ENCODE measurements around the gene SBNO2.

Gene SBNO2

DNA sequence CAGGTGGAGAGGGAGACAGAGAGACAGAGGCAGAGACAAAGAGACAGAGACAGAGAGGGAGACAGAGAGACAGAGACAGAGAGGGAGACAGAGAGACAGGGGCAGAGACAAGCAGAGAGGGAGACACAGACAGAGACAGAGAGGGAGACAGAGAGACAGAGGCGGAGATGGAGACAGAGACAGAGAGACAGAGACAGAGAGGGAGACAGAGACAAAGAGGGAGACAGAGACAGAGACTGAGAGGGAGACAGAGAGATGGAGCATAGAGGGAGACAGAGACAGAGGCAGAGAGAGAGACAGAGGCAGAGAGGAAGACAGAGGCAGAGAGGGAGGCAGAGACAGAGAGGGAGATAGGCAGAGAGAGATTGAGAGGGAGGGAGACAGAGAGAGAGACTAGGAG, 29.3 kb downstream of the SBNO2 start:
- no peak for DNase-seq (ENCODE audit: low read depth)
- no peak overlapping the region for H3K4me3 ChIP-seq (ENCODE audit: low read depth, low read length)
- TF ChIP-seq, protein P1, sequence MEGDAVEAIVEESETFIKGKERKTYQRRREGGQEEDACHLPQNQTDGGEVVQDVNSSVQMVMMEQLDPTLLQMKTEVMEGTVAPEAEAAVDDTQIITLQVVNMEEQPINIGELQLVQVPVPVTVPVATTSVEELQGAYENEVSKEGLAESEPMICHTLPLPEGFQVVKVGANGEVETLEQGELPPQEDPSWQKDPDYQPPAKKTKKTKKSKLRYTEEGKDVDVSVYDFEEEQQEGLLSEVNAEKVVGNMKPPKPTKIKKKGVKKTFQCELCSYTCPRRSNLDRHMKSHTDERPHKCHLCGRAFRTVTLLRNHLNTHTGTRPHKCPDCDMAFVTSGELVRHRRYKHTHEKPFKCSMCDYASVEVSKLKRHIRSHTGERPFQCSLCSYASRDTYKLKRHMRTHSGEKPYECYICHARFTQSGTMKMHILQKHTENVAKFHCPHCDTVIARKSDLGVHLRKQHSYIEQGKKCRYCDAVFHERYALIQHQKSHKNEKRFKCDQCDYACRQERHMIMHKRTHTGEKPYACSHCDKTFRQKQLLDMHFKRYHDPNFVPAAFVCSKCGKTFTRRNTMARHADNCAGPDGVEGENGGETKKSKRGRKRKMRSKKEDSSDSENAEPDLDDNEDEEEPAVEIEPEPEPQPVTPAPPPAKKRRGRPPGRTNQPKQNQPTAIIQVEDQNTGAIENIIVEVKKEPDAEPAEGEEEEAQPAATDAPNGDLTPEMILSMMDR (IDR thresholded peaks at IDR 0.05; ENCODE audit: control insufficient read depth, extremely low read depth, insufficient read depth): no peak

DNA sequence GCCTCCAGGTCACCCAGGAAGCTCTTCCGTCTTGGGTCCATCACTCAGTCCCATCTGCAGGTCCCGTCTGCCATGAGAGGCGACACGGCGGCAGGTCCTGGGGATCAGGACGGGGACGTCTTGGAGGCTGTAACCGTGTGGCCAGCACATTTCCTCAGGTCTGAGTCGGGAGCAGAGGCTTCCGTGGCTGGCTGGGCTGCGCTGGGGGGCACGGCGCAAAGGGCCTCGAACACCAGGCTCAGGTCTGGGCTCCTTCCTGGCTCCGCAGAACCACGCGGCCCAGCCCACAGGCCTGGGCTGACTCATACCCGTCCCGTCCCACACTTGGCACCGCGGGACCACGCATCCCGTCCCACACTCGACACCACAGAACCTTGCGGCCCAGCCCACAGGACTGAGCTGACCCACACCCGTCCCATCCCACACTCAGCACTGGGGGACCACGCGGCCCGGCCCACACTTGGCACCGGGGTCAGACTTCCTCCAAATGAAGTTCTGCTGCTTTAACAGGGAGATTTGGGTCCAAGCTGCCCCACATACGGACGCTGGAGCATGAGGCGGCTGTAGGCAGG, 30.2 kb downstream of the SBNO2 start:
- no peak overlapping the region for H3K4me3 ChIP-seq (ENCODE audit: low read depth, low read length)
- no peak for DNase-seq (ENCODE audit: low read depth)
- TF ChIP-seq, protein P1 (IDR thresholded peaks at IDR 0.05; ENCODE audit: control insufficient read depth, extremely low read depth, insufficient read depth): no peak

DNA sequence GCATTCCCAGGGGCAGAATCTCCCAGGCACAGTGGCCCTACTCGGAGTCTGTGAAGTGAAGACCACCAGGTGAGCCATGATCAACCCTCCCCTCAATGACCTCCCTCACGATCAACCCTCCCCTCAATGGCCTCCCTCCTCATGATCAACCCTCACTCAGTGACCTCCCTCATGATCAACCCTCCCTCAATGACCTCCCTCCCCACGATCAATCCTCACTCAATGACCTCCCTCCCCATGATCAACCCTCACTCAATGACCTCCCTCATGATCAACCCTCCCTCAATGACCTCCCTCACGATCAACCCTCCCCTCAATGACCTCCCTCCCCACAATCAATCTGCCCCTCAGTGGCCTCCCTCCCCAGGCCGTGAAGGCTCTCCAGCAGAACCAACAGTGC, 32.1 kb downstream of the SBNO2 start:
- no peak overlapping the region for H3K4me3 ChIP-seq (ENCODE audit: low read depth, low read length)
- TF ChIP-seq, protein P1 (IDR thresholded peaks at IDR 0.05; ENCODE audit: control insufficient read depth, extremely low read depth, insufficient read depth): no peak
- DNase-seq (ENCODE audit: low read depth): no peak

DNA sequence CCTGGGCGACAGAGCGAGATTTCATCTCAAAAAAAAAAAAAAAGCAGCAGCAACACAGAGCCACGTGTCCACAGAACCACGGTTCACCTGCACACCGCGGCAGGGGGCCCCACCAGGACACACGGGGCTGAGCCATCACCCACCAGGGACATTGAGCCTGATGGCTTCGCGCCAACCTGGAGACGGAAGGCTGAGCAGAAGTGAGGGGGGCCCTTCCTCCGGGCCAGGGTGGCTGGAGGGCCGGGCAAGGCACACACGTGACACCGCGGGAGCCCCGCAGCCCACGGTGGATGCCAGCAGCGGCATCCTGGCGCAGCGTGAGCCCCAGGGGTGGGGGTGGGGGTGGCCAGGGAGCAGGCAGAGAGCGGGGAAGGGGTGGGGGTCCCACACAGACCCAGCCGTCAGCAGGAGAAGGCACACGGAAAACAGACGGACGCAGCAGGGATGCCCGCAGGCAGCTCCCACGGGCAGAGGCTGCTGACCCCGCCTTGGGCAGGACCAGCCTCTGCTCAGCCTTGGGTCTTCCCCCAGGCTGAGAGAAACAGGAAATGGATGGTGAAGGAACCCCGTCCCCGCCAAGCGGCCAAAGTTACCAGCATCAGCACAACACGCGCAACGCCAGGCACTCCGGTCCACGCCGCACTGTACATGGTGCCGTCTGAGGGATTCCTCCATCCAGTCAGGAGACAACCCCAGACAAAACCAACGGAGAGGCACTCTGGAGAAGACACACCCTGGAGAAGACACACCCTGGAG, 33.6 kb downstream of the SBNO2 start:
- no peak overlapping the region for H3K4me3 ChIP-seq (ENCODE audit: low read depth, low read length)
- TF ChIP-seq, protein P1 (IDR thresholded peaks at IDR 0.05; ENCODE audit: control insufficient read depth, extremely low read depth, insufficient read depth): no peak
- DNase-seq (ENCODE audit: low read depth): no peak

DNA sequence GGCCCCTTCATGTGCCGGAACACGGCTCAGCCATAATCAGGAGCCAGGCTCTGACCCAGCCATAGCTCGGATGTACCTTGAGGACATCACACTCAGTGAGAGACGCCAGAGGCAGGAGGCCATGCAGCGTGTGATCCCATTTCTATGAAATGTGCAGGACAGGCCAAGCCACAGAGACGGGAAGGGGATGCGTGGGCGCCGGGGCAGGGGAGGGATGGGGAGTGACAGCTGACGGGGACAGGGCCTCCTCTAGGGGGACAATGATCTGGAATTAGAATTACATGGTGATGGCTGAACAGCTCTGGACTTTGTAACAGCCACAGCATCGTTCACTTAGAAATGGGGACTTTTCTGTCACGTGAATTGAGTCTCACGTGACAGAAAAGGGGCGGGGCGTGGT, 34.9 kb downstream of the SBNO2 start:
- DNase-seq (ENCODE audit: low read depth): no peak
- TF ChIP-seq, protein P1 (IDR thresholded peaks at IDR 0.05; ENCODE audit: control insufficient read depth, extremely low read depth, insufficient read depth): no peak
- H3K4me3 ChIP-seq (ENCODE audit: low read depth, low read length): no peak overlapping the region

DNA sequence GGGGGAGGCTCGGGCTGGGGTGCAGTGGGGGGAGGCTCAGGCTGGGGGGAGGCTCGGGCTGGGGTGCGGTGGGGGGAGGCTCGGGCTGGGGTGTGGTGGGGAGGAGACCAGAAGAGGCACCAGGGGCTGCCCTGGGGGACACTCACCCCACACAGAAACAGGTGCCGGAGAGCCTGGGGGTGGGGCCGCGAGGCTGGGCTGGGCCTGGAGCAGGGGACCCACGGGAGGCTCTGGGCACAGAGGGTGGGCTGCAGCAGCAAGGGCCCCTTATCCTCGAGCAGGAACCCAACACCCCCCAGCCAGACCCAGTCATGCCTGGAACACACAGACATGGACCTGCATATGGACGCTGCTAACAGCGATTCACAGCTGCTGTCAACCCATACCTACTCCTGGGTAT, 35.9 kb downstream of the SBNO2 start:
- DNase-seq (ENCODE audit: low read depth): no peak
- TF ChIP-seq, protein P1 (IDR thresholded peaks at IDR 0.05; ENCODE audit: control insufficient read depth, extremely low read depth, insufficient read depth): no peak
- no peak overlapping the region for H3K4me3 ChIP-seq (ENCODE audit: low read depth, low read length)

Measured in LNCaP clone FGC (cell line).